Measurements from ENCODE around the gene KIF14. TPM values are rescaled to one million over a fixed set of nuclear protein-coding genes. Genes with fewer than 3 reads are reported as not detected.

KIF14 gene
- total and polyA plus RNA-seq, 2 donors (not counting 1 experiment from before 2014, with no cell fraction given), result 2.2 to 4.0 TPM

GRCh38 chr1:200619894-200620272 is 668 bp downstream of the KIF14 start:
- peak overlapping the region; percentile 84 for H3K9ac ChIP-seq (ENCODE audit: insufficient read depth, low read length)
- no peaks in the 10 kb centered on the region for H4K20me1 ChIP-seq (ENCODE audit: control insufficient read depth, extremely low read depth, insufficient read depth, low read length)
- H3K79me2 ChIP-seq (ENCODE audit: control insufficient read depth, insufficient read depth, low read length), result peaks cover 8% of the 10 kb centered on the region
- no peaks in the 10 kb centered on the region for H3K27me3 ChIP-seq (ENCODE audit: control insufficient read depth, insufficient read depth, low read length)
- peak overlapping the region; percentile 92 for H3K27ac ChIP-seq (ENCODE audit: insufficient read depth, low read length)
- H3K4me3 ChIP-seq (replicated peaks in 1 of 4; ENCODE audit: control extremely low read depth in 1 of 4, insufficient read depth in 1 of 4, low read depth in 3 of 4, low read length in 4 of 4), result peak overlapping the region; percentile 78 to 88 (median 85)
- H3K4me2 ChIP-seq (ENCODE audit: extremely low read depth, insufficient read depth, low read length), result peak overlapping the region; percentile 90
- DNase-seq (ENCODE audit: low read depth in 2 of 2), result no peak
- TF ChIP-seq EZH2 (IDR thresholded peaks at IDR 0.05; ENCODE audit: low read length, missing control alignments), result no peak
- no peak for TF ChIP-seq CTCF (conservative IDR thresholded peaks at IDR 0.05 in 1 of 2, IDR thresholded peaks at IDR 0.05 in 1 of 2; ENCODE audit: low read depth in 1 of 2, low read length in 2 of 2)
- peaks cover 4% of the 10 kb centered on the region for H3K4me1 ChIP-seq (ENCODE audit: control insufficient read depth, extremely low read depth, insufficient read depth, low read length)
- H2AFZ ChIP-seq (ENCODE audit: low read length), result peak overlapping the region; percentile 89
- H3K36me3 ChIP-seq (ENCODE audit: control insufficient read depth, insufficient read depth, low read length), result no peaks in the 10 kb centered on the region
- no peaks in the 10 kb centered on the region for H3K9me3 ChIP-seq (ENCODE audit: control insufficient read depth, insufficient read depth, low read depth, low read length)

GRCh38 chr1:200610846-200611245 is 9.7 kb downstream of the KIF14 start:
- no peaks in the 10 kb centered on the region for H3K79me2 ChIP-seq (ENCODE audit: control insufficient read depth, insufficient read depth, low read length)
- no peak overlapping the region for H3K9ac ChIP-seq (ENCODE audit: insufficient read depth, low read length)
- no peak overlapping the region for H3K4me3 ChIP-seq (replicated peaks in 1 of 4; ENCODE audit: control extremely low read depth in 1 of 4, insufficient read depth in 1 of 4, low read depth in 3 of 4, low read length in 4 of 4)
- TF ChIP-seq CTCF (conservative IDR thresholded peaks at IDR 0.05 in 1 of 2, IDR thresholded peaks at IDR 0.05 in 1 of 2; ENCODE audit: low read depth in 1 of 2, low read length in 2 of 2) (no peak), EZH2 (IDR thresholded peaks at IDR 0.05; ENCODE audit: low read length, missing control alignments) (no peak)
- H3K27me3 ChIP-seq (ENCODE audit: control insufficient read depth, insufficient read depth, low read length), result no peaks in the 10 kb centered on the region
- H2AFZ ChIP-seq (ENCODE audit: low read length), result peak overlapping the region; percentile 76
- H3K9me3 ChIP-seq (ENCODE audit: control insufficient read depth, insufficient read depth, low read depth, low read length), result no peaks in the 10 kb centered on the region
- peak overlapping the region; percentile 35 for H3K27ac ChIP-seq (ENCODE audit: insufficient read depth, low read length)
- peaks cover 3% of the 10 kb centered on the region for H3K4me1 ChIP-seq (ENCODE audit: control insufficient read depth, extremely low read depth, insufficient read depth, low read length)
- DNase-seq (ENCODE audit: low read depth in 2 of 2), result peak; percentile 3 to 45
- H3K36me3 ChIP-seq (ENCODE audit: control insufficient read depth, insufficient read depth, low read length), result no peaks in the 10 kb centered on the region
- peak overlapping the region; percentile 63 for H3K4me2 ChIP-seq (ENCODE audit: extremely low read depth, insufficient read depth, low read length)
- H4K20me1 ChIP-seq (ENCODE audit: control insufficient read depth, extremely low read depth, insufficient read depth, low read length), result no peaks in the 10 kb centered on the region

- Histone ChIP-seq H3K9me3 (ENCODE audit: control insufficient read depth, insufficient read depth, low read depth, low read length) (no peaks in the 10 kb centered on the region), H3K4me1 (ENCODE audit: control insufficient read depth, extremely low read depth, insufficient read depth, low read length) (no peaks in the 10 kb centered on the region), H3K9ac (ENCODE audit: insufficient read depth, low read length) (no peak overlapping the region), H3K36me3 (ENCODE audit: control insufficient read depth, insufficient read depth, low read length) (peaks cover 1% of the 10 kb centered on the region), H3K27ac (ENCODE audit: insufficient read depth, low read length) (no peak overlapping the region), H4K20me1 (ENCODE audit: control insufficient read depth, extremely low read depth, insufficient read depth, low read length) (no peaks in the 10 kb centered on the region), H3K4me2 (ENCODE audit: extremely low read depth, insufficient read depth, low read length) (no peak overlapping the region), H3K27me3 (ENCODE audit: control insufficient read depth, insufficient read depth, low read length) (no peaks in the 10 kb centered on the region), H3K79me2 (ENCODE audit: control insufficient read depth, insufficient read depth, low read length) (no peaks in the 10 kb centered on the region), H2AFZ (ENCODE audit: low read length) (no peak overlapping the region), H3K4me3 (replicated peaks in 1 of 4; ENCODE audit: control extremely low read depth in 1 of 4, insufficient read depth in 1 of 4, low read depth in 3 of 4, low read length in 4 of 4) (no peak overlapping the region)
- no peak for DNase-seq (ENCODE audit: low read depth in 2 of 2)
- TF ChIP-seq EZH2 (IDR thresholded peaks at IDR 0.05; ENCODE audit: low read length, missing control alignments), result no peak
- no peak for TF ChIP-seq CTCF (conservative IDR thresholded peaks at IDR 0.05 in 1 of 2, IDR thresholded peaks at IDR 0.05 in 1 of 2; ENCODE audit: low read depth in 1 of 2, low read length in 2 of 2)
Observed at GRCh38 chr1:200602632-200603031, 17.9 kb downstream of the KIF14 start.
